ENCODE results near the gene ABHD16B. TPM values are rescaled to one million over a fixed set of nuclear protein-coding genes. Genes with fewer than 3 reads are reported as not detected.
"Not testable (repeated sequence)": the region's sequence is repeated elsewhere in the genome, so short reads cannot be mapped to it uniquely, and the experiment has no call there.

ABHD16B gene
- total RNA-seq, 1 experiment from 2014 or later, result not detected

DNA sequence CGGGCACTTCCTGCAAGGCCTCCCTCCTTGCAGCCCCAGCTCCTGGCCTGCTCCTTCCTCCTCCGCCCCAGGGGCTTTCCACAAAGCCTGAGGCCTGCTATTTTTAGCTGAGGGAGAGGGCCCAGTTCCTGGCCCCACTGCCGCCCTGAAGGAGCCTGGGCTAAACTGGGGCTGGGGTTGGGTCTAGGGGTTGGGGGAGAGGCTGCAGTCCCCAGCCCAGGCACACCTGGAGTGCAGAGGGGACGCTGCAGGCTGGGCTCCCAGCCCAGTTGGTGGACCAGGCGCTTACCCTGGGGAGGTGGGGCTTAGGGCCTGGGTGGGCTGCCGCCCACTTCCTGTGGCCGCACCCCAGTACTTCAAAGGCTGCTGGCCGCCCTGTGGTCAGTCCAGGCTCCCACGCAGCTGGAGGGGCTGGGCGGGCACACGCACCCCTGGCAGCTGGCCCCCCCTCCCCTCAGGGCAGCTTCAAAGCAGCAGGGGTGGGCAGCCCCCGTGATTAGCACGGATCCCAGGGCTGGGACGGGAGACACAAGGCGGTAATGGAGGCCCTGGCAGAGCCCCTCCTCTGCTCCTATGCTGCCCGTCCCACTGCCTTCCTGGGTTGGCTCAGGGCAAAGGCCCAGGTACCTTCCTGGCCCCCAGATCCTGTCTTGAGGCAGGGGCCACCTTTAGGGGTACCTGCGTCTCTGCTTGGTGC is 7.1 kb upstream of the ABHD16B start:
- DNase-seq (ENCODE audit: extremely low read depth, low read depth), result no peak

DNA sequence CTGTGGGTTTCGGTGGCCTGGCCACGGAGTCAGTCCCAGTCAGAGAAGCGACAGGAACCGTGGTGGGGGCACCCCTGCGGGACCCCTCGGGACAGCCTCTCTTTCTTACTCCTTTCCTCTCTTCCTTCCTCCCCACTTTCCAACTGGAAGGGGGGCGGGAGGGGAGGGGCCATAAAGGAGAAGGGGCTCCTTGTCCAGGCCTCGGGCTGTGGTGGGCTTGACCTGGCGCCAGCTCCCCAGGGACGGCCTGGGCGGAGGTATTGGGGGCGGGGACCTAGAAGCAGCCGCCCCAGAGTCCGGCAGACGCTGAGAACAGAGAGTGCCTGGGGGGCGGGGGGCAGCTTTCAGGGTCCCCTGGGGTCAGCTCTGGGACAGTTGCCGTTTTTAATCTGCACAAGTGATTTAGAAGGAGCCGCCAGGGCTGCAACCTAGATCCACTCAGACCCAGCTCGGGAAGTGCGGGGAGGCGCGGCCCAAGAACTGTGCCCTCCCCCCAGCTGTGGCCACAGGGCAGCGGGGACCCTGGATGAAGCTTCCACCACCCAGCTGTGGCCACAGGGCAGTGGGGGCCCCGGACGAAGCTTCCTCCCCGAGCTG is 6.4 kb upstream of the ABHD16B start:
- no peak for DNase-seq (ENCODE audit: extremely low read depth, low read depth)

DNA sequence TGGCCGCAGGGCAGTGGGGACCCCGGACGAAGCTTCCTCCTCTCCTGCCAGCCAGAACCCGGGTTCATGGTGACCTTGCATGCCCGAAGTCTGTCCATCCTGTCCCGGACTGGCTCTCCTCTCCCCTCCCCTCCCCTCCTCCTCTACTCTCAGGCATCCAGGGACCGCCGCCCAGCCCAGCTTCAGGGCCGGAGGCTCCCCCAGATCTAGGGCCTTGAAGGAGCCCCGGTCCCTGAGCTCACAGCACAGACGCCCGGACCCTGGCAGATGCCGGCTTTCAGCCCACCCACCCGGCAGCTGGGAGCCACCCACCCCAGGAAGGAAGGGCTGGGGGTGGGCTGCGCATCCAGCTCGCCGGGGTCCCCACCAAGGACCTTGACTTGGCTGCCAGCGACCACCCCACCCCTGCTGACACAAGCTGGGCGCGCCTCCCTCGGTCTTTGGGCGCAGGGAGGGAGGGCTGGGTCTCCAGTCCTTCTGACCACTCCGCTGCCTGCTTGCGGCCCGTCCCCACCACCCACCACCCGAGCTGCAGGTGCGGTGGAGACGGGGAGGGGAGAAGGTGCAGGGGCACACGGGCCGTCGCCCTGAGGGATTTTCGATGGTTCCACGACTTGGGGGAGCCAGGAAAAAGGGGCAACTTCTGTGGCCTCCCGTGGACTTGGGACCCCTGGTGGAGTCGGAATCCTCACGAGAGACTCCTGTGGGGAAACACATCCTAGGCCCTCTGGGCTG is 5.8 kb upstream of the ABHD16B start:
- no peak for DNase-seq (ENCODE audit: extremely low read depth, low read depth)

DNA sequence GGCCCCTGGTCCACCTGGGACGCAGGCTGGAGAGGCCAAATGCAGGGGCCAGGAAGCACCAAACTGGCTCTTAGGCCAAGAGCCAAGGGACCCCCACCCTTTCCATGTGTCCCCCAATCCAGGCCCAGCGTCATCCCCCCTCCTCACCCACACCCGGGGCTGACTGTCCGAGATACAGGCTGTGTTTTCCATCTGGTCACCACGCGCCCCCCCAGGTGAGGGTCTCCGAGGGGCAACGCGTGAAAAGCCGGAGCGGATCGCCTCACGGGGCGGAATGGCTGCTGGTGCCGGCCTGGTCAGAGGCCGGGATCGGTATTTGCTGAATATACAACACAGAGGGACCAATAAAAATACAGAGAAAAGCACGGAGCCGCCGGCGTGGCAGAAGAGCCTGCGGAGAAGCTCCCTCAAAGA is 5.2 kb upstream of the ABHD16B start:
- DNase-seq (ENCODE audit: extremely low read depth, low read depth), result no peak

DNA sequence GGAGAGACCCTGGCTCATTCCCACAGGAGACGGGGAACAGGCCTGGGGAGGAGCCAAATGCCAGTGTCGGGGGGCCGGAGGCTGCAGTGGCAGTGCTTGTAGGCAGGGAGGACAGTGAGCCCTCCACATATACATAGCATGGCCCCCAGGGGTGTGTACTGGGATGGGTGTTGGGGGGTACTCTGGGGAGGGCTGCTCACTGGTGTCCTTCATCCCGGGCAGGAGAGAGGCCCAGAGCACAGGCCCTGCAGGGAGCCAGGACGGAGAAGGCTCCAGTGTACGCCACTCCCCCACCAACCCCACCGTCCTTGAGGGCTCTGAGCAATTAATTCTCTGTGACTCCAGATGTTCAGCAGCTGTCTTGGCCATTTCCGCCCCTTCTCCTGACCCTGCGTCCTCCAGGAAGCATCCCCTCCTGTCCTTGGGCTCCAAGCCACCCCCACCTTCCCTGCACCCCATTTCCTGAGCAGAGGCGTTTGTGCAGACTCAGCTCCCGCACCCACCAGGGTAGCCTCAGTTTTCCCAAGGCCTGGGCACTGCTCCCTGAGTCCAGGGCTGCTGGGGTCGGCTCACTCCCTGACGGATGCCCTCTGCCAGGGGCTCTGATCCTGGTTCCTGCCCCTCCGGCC is 3.4 kb upstream of the ABHD16B start:
- no peak for DNase-seq (ENCODE audit: extremely low read depth, low read depth)

DNA sequence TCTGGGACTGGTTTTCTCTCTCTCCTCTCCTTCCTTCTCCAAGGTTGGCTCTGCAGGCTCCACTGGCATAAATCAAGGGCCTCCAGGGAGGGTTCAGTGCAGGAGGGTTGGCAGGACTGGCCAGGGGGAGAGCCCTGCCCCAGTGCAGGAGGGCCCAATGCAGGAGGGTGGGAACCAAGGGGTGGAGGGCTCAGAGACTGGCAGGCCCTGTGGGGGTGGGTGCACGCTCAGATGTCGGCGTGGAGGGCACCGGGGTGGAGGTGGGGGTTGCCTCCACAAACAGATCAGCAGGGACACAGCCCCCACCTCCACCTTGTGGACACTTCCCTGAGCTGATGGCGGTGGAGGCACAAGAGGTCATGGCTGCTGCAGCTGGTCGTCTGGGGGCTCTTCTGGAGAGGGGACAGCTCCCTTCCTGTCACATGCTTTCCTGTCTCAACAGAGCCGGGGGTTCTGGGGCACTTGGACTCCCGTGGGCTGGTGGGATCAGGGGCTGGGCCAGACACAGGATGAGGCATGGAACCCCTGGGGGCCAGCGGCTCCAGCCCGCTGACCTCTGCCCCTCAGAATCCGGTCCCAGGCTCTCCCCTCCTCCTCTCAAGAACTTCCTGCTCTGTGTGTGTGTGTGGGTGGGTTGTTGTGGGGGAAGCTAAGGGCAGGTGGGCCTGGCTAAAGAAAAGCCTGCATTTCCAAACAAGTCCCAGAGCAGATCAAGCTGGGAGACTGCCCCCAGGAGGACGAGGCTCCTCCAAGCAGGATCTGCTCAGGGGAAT is 2.7 kb upstream of the ABHD16B start:
- no peak for DNase-seq (ENCODE audit: extremely low read depth, low read depth)

DNA sequence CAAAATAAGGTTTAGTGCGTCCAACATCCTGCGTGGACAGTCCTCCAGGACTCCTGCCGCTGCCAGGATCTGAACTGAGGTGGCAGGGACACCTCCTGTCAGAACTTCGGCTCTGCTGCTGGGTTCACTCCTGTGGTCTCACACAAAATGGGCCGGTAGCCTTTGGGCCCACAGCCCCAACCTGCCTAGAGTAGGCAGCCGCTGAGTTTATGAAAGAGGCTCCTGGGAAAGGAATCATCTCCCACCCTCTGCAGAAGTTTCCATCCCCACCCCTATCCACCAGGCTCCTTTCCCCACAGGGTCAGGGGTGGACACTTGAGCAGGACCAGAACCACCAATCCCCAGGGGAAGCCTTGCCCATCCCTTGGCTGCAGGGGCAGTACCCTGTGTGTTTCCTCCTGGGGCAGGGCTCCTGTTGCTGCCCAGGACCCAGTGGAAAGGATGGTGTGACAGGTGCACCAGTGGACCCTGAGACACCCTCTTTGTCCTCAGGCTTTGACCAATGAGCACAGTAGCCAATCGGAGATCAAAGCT is 2.1 kb upstream of the ABHD16B start:
- DNase-seq (ENCODE audit: extremely low read depth, low read depth), result no peak

DNA sequence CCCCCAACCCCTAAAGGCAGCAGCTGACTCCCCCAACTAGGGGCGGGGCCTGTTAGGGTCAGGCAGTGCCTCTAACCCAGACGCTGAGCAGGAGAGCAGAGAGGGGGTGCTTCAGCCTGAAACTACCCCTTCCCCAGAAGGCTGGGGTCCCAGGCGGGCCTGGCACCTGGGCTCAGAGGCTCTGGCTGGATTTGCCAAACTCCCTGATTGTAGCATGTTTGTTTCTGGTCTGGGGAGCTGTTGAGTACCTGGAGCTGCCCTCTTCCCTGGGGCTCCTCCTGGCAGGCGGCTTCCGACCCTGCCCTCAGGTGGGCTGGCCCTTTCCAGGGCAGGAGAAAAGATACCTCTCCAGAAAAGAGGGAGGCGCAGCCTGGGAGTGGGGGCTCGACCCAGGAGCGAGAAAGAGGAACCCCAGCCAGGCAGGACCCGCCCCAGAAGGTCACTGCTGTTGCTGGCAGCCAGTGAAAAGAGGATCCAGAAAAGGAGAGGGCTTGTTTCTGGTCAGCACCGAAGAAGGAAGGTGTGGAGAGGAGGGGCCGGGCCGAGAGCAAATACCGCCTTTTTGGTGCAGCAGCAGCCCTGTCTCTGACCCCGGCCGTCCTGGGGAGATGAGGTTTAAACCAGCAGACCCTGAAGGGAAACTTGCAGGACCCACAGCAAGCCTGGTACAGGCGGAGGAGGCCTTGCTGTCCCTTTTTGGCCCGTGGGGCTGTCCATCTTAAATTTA is 810 bp upstream of the ABHD16B start:
- no peak for DNase-seq (ENCODE audit: extremely low read depth, low read depth)

DNA sequence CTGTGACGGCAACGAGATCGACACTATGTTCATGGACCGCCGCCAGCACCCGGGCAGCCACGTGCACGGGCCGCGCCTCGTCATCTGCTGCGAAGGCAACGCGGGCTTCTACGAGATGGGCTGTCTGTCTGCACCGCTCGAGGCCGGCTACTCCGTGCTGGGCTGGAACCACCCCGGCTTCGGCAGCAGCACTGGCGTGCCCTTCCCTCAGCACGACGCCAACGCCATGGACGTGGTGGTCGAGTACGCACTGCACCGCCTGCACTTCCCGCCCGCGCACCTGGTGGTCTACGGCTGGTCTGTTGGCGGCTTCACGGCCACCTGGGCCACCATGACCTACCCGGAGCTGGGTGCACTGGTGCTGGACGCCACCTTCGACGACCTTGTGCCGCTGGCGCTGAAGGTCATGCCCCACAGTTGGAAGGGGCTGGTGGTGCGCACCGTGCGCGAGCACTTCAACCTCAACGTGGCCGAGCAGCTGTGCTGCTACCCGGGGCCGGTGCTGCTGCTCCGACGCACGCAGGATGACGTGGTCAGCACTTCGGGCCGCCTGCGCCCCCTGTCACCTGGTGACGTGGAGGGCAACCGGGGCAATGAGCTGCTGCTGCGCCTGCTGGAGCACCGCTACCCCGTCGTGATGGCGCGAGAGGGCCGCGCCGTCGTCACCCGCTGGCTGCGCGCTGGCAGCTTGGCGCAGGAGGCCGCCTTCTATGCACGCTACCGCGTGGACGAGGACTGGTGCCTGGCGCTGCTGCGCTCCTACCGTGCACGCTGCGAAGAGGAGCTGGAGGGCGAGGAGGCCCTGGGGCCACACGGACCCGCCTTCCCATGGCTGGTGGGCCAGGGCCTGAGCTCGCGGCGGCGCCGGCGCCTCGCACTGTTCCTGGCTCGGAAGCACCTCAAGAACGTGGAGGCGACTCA is 943 bp downstream of the ABHD16B start:
- DNase-seq (ENCODE audit: extremely low read depth, low read depth), result no peak

DNA sequence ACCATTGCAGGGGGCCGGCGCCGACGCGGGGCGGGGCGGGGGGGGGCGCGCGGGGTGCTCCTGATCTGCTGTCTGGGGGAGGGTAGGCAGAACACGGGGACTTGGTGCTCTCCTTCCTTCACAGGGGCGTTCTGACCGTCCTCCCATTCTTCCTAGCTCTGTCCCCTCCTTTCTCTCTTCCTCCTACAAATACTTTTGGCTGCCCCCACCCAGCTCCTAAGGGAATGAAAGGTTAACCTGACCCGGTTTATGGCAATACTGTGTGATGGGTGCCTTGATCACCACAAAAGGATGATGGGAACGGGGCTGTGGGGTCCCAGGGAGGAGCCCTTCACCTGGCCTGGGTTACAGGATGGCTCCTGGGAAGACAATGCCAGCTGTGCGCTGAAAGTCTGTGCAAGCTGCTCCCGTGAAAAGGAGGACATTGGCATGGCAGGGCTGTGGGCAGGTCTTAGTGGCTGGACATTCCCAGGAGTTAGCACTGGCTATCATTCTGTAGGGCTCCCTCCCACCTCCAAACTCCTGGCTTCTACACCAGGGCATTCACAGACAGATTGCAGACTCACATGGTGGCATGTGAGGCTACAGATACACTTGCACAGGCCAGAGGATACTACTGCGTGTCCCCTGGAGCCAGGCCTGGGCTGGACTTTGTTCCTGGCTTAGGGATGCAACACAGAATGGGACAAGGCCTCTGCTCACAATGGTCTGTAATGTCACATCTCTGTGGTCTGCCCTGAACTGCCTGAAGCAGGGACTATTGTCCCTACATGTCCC is 1.9 kb downstream of the ABHD16B start:
- no peak for DNase-seq (ENCODE audit: extremely low read depth, low read depth)

DNA sequence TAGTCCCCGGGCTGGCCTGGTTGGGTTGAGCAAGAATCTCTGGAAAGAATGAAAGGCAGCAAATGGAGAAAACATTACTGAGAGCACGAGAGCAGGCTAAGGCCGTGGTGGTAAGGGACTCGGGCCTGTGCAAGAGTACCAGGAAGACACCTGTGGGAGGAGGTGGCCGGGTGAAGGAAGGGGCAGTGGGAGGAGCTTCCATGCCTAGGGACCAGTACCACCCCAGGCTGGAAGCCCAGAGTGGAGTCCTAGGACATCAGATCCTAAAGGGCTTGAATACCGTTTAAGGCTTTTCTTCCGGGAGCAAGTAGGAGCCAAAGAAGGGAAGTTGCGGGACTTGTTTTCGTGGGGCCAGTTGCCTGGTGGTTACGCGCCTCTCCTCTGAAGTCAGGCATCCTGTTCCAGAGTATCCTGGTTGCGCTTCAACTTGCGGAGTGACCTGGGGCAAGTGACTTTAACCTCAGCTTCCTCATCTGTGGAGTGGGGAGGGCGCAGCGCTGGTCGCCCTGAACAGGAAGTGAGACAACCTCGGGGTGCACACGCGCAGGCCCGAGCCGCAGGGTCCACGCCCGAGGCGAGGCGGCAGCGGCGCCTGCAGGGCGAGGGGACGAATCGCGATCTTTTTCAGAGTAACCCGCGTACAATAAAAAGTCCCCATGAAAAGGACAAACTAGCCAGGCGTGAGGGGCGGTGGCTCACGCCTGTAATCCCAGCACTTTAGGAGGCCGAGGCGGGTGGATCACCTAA is 2.7 kb downstream of the ABHD16B start:
- peak; percentile 58 for DNase-seq (ENCODE audit: extremely low read depth, low read depth)

DNA sequence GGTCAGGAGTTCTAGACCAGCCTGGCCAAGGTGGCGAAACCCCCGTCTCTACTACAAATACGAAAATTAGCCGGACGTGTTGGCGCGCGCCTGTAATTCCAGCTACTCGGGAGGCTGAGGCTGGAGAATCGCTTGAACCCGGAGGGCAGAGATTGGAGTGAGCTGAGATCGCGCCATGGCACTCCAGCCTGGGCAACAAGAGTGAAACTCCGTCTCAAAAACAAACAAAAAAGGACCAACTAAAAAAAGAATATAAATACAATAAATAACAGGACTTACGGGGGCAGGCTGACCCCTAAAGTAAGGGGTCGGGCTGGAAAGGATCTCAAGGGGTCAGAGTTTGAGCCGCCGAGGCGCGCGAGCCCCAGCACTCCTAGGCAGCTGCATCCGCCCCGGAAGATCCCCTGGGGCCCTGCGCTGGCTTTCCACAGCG is 3.3 kb downstream of the ABHD16B start:
- DNase-seq (ENCODE audit: extremely low read depth, low read depth), result no peak

DNA sequence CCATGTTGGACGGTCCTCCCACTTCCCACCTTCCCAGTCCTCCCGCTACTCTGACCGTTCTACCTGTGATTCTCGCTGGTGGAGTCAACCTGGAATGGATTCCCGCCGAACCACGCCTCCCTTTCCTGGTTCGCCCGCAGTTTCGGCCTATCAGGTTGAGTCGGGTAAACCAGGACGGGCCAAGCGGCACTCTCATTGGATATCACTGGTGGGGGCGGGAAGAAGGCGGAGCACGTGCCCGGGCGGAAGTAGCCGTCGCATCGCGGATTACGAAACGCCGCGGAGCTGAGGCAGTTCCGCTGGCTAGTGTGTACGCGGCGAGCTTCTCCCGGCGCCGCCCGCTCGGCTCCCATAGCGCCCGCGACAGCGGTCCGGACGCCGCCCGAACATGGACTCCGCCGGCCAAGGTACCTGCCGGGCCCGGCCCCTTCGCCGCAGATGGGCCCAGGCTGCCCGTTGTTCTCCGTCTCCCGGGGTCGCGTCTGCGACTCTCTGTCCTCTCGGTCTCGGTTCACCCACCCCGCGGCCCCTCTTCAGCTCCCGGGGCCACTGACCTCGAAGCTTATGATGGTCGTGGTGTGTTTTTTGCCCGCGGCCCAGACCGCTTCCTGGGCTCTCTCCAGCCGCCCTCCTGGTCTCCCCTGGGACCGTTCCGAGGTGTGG is 3.8 kb downstream of the ABHD16B start, which contains the start of gene TPD52L2:
TPD52L2 (plus strand) TSS at position 293 of the 663 bp plus-strand sequence; CDS start at position 389, 96 bp downstream.
- DNase-seq (ENCODE audit: extremely low read depth, low read depth), result peak; percentile 99

DNA sequence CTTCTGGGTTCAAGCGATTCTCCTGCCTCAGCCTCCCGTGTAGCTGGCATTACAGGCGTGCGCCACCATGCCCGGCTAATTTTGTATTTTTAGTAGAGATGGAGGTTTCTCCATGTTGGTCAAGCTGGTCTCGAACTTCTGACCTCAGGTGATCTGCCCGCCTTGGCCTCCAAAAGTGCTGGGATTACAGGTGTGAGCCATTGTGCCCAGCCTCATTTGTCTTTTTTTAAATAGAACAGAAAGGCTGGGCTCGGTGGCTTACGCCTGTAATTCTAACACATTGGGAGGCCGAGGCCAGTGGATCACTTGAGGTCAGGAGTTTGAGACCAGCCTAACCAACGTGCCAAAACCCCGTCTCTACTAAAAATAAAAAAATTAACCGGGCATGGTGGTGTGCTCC is 5.7 kb downstream of the ABHD16B start:
- not testable (repeated sequence) for DNase-seq (ENCODE audit: extremely low read depth, low read depth)

DNA sequence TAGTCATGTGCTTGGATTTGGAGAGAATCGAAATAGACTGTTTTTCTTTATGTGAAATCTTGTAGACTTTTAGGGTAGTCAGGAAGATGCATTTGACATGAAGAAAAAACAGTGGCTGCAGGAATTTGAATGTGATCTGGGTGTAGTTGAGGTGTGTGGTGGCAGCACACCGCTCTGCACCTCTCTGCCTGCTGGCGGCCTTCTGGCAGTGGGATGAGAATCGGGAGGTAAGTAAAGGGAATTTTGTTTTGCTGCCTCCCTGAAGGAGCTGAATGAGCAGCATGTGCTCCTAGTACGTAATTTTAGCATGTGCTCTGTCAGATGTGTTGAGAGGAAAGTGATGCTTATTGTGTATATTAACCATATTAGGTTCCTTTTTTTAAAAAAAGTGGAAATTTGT is 7.0 kb downstream of the ABHD16B start:
- no peak for DNase-seq (ENCODE audit: extremely low read depth, low read depth)

DNA sequence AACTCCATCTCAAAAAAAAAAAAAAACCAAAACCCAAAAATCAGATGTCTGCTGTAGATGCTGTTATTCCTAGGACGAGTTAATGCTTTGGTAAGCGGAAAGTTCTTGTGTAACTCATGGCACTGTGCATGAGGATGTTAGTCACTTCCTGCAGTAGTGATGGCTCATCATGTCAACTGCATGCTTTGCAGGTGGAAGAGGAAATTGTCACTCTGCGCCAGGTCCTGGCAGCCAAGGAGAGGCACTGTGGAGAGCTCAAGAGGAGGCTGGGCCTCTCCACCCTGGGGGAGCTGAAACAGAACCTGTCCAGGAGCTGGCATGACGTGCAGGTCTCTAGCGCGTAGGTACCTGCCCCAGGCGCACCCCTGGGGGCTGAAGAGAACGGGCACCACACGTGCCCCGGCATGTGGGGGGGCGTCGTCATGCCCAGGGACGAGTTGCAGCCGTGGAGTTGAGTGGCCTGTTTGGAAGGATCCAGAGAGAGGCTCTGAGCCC is 12.2 kb downstream of the ABHD16B start:
- no peak for DNase-seq (ENCODE audit: extremely low read depth, low read depth)
